Measurements from ENCODE around the gene CFAP45.

Gene CFAP45, protein sequence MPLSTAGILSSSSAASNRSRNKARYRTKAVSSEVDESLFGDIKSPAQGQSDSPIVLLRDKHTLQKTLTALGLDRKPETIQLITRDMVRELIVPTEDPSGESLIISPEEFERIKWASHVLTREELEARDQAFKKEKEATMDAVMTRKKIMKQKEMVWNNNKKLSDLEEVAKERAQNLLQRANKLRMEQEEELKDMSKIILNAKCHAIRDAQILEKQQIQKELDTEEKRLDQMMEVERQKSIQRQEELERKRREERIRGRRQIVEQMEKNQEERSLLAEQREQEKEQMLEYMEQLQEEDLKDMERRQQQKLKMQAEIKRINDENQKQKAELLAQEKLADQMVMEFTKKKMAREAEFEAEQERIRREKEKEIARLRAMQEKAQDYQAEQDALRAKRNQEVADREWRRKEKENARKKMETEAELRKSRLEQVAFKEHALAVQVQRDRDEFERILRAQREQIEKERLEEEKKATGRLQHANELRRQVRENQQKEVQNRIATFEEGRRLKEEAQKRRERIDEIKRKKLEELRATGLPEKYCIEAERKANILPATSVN

DNA sequence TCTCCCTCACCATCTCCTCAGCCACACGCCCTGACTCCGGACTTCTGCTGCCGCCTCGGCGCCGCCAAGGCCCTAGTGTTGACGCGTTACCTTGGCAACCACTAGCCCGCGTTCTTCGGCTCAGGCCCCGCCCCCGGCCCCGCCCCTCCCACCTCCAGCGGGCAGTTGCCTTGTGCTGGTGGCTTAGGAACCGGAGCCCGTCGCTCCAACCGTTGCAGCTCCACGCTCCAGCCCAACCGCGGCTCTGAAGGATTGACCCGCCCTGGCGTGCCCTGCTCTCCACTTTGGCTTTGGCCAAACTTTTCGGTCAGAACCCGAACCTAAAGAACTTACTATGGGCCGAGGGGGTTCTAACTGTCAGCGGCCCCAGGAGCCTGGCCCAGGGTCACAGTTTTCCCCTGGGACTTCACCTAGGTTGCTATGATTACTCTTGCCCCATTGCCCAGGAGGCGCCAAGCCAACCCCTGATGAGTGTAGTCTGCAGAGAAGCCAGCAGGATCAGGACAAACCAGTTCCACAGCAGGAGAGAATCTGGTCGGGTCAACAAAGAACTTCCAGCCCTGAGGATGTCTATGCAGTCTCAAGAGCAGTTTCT is at the start of gene CFAP45:
TSS of gene CFAP45 (minus strand) at position 80 of the 595 bp plus-strand sequence. CDS start at position 13, 67 bp downstream.
- no peak for DNase-seq

DNA sequence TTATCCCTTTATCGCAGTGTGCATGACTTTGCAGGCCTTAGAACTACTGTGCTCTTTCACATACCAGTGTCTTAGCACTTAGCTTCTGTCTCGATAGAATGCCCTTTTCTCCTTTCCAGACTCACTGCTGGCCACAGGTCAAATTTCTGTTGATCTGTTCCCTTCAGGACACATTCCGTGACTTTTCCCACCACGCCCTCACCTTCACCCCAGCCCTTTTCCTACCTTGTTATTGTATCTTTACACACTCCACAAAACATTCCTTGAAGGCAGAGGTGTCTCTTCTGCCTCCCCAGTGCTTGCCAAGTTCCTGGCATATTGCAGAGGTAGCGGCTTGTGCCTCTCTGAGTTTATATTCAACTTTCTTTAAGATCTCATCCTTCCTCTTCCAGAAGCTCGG is 49.2 kb upstream of the CFAP45 start:
- no peak for DNase-seq

DNA sequence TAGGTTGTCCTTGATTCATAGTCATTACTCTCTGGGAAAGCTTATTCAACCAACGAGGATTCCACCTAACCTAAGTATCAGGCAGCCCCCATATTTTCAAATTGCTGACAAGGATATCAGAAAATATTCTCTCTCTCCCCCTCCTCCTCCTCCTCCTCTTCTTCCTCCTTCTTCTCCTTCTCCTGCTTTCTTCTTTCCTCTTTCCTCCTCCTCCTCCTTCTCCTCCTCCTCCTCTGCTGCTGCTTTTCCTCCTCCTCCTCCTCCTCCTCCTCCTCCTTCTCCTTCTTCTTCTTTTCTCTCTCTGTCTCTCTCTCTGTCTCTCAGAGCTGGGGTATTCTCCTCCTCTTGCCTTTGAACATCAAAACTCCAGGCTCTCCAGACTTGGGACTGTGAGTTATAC is 48.0 kb upstream of the CFAP45 start:
- no peak for DNase-seq

DNA sequence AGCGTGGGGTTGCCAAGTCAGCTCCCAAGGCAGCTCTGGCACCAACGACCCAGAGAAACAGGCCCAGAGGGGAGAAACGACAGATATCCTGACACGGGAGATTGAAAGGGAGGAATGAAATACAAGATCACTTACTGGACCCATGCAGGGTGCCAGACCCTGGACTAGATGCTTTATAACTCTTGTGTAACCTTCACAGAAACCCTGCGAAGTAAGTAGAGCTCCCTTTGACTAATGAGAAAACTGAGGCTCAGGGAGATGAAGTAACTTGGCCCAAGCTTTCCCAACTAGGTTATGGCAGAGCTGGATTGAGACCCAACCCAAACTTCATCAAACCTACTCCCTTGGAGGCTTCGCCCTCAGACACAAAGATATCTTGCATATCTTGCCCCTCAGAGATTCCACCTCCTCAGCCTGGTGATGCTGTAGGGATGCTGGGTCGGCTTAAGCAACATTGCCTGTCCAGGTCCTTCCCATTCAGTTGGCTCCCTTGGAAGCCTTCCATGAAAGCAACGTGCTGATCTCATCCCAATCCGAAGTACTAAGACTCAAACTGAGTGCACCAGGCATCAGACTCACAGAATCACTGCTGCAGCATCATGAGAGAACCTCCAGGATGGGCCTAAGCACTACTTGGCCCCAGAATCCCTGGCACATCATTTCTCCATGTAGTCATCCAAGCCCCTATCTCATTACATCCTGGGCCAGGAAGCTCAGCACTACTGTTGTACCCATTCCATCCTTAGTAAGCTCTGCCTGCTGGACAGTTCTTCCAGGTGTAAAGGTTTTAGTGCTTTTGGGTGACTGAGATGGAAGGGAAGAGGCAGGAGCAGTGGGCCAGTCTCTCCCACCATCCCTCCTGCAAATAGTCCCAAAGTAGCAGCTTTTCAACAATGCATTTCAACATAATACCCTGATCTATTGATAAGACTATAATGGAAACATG is 46.5 kb upstream of the CFAP45 start:
- DNase-seq, result no peak

DNA sequence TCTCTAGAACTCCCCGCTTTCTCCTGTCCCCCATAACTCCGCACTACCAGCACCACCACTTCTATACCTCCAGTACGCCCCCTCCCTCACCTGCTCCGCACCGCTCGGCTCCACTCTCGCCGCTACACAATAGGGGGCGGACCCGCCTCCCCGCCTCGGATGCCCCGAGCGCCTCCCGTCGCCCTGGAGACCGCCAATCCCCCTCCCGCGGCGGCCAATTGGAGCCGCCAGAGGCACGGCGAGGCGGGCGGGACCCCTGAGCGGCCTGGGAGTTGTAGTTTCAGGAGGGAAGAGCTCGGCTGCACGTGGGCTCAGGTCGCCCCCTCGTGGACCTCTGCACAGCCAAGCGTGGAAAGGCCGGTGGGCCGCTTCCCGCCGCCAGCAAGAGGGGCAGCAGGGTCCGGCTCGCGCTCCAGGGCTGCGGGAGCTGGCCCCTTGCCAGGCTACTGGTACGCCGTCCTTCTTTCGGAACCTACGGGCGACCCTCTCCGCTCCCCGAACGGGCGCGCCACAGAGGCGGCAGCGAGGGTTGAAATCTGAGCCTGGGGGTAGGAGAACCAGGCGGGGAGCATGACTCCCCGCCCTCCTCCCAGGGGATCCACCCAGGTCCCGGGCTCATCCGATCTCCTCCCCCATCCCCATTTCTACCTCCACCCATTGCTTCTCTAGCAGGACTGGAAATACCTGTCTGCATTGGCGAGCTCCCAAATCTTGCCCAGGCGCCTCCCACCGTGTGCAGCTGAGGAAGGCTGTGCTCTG is 45.7 kb upstream of the CFAP45 start, which contains the start of gene IGSF9:
TSS of gene IGSF9 (minus strand) at position 131 of the 759 bp plus-strand sequence. CDS start 2,159 bp downstream, outside the sequence.
- peak; percentile 66 for DNase-seq

DNA sequence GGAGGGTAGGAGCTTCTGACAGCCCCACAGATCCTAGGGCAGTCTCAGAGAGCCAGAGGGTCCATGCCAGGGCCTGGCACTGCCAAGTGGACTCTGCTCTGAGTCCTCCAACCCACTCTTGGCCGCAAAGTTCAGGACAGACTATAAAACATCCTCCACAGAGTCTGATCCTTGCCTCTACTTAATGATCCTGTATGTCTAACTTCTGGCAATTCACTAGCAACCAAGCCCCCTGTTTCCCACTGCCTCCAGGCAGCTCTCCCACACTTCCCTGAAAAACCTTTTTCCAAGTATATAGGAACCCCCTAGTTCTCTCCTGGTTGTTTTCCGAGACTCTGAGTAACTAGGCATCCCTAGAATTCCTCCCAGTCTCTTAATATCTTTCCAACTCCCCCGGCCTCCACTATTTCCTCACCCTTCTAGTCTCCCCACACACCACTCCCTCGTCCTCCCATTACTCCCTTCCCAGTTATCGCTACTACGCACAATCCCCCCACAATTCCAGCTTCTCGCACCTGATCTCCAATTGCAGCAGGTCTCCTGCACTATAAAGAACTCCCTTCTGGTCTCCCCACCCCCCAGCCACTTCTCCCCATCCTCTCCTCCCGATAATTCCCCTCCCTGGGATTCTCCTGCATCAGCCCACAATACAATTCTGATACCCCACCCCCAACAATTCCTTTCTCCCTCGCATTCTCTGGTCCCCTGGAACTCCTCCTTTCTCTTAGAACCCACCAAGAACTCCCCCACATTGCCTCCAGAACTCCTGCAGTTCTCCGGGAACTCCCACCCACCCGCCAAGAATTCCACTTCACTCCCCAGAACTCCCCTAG is 44.9 kb upstream of the CFAP45 start:
- DNase-seq, result no peak

DNA sequence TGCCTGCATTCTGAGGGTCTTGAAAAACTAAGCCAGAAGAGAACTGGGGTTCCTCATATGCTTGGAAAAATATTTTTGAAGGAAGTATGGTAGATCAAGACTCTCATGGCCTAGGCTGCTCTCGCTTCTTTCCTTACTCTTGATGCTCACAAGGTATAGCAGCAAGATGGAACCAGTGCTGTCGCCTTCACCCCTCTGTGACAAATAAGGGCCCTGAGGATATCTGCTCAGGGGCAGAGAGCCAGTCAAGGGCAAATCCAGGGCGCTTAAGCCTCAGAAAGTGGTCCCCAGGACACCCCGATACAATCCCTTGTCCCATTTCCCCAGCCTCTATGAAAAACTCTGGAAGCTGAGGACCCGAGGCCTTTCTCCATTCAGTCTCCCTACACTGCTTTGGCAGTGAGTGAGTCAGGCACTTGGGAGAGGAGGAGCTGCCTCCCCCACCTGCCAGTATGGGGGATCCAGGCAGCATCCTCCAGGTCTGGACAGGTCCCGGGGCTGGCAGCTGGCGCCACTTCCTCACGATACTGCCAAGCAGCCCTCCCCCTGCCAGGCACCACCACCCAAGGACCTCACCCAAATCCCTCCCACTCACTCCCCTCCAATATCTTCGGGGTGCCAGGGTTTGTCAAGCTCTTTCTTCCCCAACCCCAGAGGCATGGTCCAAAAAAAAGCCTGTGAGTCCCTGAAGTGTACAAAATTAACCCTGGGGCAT is 44.1 kb upstream of the CFAP45 start:
- no peak for DNase-seq

DNA sequence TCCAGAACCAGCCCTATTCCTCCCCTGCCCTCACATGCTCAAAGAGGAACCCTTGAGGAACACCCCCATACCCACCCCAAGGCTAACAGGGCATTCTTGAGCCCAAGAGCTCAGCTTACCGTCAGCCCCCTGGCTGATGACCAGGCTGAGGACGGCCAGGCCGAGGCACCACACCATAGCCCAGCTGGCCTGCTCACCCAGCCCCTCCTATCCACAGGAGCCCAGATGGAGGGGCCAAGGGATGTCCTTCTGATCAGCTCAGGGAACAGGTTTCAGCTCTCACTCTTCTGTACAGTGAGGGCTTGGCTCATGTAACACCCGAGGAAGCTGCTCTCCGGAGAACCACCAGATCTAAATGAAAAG is 43.3 kb upstream of the CFAP45 start:
- DNase-seq, result no peak

DNA sequence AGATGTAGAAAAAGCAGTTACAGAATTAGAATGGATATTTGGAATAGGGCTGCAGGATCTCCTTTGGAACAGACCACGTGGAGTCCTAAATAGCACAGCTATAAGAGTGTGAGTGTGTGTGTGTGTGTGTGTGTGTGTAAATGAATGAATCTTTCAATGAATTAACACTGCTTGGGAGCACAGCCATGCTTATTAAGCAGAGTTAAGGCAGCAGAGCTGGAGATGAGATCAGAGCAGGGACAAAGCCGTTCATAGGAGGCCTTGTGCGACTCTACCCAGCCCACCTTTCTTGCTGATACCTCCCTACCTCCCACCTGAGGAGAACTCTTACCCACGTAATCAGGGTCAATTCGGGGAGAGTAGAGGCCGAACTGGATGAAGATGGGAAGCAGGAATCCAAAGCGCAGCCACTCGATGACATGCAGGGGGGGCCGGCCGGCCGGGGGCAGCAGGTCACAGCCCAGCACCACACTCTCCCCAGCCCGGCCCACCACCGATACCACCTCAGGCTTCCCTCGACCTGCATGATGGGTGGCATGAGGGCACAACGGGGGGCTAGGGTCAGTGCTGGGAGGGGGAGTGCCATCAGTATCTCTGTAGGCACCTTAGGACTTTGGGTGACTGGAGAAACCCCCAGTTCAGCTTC is 42.8 kb upstream of the CFAP45 start:
- no peak for DNase-seq

DNA sequence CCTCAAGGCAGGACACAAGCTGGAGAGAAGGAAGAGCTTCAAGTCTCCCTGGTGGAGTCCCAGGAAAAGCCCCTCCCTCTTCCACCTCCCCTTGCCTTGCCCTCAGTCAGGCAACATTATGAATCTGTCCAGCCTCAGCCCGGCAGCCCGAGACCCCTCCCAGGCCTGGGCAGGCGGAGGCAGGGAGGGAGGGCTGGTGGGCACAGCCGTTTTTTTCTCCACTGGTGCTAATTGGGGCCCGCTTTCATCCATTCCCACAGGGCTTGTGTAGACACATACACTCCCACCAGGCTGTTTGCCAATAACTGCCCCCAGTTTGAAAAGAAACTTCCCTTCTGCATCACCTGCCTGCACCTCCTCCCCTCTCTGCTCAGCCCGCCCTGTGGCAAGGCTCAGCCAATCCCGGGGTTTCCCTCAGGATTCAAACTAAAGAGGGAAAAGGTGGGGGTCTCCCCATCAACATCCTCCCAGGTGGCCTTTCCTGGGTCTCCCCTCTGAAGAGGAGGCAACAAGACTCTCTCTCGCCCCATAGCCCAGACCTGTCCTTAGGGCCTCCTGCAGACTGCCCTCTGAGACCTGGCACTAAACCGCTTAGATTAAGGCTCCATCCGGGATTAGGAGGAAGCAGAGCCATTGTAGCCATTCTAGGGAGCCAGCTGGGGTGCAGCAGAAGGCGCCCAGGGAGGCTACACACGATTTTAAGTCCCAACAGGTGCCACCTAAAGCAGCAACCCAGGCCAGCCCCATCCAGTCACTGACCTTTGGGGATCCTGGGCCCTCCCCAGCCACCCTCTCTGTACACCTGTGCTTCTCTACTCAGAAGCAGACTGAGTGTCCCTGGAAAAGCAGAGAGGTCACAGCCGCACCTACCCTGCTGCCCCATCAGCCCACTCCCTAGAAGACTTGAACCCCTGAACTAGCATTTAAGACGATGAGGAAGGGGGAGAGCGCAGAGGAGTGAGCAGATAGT is 41.9 kb upstream of the CFAP45 start:
- DNase-seq, result no peak

DNA sequence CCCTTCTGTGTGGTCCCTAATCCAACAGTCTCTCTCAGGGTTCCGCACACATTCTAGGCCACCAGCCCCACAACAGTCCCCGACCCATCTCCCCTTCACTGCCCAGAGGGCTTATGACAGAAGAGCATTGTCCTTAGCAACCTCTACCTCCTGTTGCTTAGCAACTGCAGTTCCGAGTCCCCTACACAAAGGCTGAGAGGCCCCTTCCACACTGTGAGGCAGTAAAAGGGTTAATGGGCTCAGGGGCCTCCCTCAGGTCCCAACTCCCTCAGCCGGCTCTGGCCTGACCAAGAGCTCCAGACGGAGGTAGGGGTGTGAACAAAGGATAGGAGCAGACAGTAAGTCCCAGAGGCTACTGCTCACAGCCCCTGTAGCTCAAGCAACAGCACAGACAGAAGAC is 41.2 kb upstream of the CFAP45 start:
- DNase-seq, result no peak

DNA sequence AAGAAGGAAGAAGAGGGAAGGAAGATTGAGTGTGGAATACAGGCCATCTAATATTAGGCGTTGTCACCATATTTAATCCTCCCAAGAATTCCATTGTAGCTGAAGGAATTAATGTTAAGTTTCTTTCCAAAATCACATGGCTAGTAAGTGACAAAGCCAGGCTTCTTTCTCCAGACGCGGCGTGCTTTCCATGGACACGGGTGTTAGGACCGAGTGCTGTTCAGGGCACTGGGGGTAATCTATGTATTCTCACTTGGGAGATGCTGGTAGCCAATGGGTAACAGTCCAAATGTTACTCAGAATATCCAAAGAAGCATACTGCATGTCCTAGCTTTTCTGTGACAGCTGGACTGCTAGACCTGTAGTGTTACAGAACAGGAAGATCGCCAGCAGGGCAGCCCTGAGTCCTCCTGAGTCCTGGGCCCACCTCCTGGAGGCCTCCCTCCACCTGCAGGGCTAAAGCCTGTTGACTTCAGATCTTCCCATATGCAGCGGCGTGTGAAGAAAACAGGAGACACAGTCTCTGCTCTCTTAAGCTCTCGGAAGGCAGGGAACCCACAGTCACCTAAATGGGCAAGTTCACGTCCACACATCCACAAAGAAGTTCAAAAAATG is 40.1 kb upstream of the CFAP45 start:
- DNase-seq, result no peak

DNA sequence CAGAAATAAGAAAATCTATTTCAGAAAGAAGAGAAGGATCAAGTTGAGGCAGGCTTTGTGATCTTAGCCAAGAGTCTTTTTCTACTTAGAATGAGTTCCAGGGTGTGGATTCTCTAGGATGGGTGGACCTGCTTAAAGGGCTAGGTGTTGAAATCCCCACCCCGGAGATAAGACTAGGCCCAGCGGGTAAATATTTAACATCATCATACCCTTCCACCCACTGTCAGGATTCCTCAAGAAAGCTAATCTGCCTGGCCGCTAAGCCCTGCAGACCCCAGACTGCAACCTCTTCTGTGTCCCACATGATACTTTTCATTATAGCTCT is 39.7 kb upstream of the CFAP45 start:
- no peak for DNase-seq

DNA sequence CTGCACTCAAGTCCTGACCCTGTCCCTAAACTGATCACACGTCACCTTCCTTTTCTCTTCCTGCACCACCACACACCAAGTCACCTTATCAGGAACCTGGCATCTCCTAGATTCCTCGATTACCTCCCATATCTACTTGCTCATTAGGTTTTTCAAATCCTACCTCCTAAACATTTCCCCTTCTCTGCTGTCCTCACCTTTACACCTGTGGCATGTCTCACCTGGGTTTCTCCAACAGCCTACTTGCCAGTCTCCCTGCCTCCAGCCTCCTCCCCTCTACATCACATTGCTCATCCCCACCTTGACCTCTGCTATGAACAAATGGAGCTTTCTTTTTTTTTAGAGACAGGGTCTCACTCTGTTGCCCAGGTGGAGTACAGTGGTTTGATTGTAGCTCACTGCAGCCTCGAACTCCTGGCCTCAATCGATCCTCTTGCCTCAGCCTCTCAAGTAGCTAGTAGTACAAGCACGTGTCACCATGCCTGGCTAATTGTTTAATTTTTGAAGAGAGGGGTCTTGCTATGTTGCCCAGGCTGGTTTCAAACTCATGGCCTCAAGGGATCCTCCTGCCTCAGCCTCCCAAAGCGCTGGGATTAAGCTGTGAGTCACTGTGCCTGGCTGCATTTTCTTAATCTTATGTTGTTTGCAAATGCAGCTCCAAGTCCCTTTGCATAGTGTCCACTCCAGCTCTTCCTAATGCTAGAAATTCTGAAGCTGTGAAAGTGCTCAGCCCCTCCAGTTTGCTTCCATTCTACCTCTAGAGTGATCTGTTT is 39.1 kb upstream of the CFAP45 start:
- DNase-seq, result no peak

DNA sequence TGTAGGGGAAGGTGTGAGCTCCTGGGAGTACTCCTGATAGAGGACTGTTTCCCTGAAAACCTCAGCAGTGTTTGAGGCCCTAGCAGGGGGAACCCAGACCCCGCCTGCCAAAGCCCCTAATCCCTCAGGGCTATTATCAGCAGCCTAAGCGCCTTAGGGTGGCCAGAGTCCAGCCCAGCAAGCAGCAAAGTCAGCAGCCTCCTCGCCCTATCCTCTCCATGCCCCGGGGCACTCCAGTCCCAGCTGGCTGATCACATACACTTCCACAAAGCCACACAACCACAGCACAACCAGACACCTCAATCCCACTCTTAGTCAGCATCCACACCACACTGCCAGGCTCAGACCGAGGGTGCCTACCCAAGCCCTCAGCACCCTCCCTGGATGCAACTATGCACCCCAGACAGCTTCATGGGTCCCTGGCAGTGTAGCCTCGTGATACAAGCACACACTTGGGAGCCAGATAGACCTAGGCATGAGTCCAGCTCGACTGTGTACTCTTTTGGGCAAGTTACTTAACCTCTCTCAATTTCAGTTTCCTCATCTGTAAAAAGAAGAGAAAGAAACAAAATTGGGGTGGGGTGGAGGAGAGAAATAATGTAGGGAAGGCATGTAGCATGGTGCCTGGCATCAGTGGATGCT is 38.4 kb upstream of the CFAP45 start:
- no peak for DNase-seq

DNA sequence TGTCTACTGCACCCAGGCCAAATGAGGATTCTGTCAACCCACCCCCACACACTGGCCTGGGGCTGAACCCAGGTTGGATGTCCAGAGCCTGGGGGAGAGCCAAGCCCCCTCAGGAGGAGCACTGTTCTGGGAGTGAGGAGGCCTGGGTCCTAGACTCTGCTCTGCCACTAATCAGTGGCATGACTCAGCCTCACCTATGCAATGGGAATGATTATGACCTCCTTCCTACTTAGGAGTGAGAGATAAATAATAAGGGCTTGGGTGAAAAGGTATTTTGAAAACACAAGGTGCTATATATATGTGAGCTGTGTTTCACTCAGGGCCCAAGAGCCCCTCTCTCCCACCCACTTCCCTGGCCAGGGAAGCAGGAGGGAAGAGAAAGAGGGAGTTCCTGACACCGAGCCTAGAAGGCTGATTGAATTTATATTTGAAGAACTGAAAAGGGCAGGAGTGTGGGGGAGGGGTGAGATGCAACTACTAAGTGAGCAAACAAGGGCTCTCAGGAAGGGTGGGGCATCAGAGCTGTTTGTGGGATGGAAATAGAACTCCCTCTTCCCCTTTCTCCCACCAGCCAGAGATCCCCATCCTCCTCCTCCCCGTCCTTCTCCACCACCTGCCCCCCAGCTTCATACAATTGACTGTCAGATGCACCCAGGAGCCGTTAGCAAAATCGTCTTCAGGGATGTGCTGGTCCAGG is 37.2 kb upstream of the CFAP45 start:
- DNase-seq, result no peak
